Measurements from ENCODE around the gene PRSS56.

The PRSS56 gene

DNA sequence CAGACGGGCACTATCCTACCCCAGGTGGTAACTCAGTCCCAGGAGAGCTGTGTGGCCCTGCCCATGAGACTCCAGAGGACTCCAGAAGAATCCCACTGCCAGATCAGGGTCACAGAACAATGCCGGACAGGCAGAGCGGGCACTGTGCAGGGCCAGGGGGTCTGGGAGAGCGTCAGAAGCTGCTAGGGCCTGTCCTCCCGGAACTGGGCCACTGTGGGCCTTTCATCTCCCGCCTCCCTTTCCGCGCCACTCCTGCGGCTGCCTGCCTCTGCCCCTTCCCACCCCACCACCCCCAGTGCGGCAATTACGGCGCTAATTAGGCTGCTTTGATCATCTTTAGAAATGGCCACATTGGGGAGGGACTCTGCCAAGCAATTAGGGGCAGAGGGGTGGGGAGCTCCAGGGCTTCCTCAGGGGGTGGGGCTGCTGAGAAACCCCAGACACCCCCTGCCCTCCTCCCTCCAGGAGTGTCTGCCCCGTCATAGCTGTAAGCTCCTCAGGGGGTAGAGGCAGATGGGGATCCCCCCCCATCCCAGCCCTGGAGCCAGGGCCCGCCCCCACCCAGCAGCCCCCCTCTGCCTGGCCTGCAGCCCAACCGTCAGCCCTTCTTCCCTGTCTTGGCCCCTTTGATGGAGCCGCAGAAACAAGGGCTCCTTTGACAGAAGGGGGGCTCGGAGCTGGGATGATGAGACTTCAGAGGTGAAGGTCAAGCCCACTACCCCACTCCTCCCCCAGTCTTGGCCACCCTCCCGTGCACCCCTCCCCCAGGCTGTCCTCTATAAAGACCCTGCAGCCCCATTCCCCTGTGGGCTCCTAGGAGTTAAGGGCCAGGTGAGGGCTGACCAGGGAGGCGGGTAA is at the start of gene PRSS56:
Gene PRSS56 (plus strand): TSS at position 808 of the 858 bp plus-strand sequence. CDS start 211 bp downstream, outside the sequence.
- no peak for DNase-seq

DNA sequence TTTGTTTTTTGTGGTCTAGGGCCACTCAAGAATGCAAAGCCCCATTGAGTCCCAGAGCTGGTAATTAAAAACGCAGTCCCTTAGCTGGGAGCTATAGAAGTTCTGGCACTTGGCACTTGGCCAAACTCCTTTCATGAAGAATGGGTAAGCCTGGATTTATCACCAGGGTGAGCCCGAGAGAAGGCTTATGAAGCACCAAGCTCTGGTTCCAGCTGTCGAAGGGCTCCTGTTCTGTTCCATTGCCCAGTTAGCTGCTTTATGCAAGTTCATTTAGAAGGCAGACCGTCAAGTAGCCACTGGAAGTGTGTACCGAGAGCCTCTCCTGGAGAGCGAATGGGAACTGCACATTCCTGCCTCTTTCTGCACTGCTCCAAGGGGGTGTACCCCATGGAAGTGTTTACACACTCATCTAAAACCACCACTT is 46.7 kb upstream of the PRSS56 start:
- no peak for DNase-seq

DNA sequence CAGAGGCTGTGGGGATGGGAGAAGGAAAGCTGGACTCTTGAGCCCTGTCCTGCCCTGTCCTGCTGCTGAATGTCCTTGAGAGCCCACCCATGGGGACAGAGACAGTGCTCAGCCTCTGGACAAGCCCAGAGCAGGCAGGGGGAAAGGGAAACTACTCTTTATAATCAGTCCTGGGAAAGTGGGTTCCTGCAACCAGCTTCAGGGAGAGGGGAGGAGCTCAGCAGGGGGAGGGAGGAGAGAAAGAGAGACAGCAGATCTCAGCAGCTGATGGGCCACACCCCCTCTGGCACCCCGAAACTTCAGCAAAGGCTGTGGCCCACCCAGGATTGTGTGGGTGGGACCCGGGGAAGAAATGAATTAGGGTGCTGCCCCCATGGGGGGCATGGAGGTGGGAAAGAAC is 44.1 kb upstream of the PRSS56 start:
- DNase-seq, result no peak

DNA sequence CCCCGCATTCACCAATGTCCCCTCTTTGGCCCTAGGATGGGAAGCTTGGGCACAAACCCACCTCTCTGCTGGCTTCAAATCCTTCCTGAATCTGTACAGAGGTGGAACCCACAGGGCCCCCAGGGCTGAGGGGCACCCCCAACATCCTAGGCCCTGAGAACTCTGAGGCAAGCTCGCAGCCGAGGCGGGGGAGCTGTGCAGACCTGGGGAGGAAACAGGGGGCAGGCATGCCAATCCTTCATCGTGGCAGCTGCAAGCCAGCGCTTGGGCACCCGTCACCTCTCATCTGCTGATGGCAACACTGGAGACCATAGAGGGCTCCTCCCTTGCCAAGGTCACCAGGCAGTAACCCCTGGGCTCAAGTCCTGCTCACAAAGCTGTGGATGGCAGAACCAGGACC is 43.4 kb upstream of the PRSS56 start:
- DNase-seq, result no peak

DNA sequence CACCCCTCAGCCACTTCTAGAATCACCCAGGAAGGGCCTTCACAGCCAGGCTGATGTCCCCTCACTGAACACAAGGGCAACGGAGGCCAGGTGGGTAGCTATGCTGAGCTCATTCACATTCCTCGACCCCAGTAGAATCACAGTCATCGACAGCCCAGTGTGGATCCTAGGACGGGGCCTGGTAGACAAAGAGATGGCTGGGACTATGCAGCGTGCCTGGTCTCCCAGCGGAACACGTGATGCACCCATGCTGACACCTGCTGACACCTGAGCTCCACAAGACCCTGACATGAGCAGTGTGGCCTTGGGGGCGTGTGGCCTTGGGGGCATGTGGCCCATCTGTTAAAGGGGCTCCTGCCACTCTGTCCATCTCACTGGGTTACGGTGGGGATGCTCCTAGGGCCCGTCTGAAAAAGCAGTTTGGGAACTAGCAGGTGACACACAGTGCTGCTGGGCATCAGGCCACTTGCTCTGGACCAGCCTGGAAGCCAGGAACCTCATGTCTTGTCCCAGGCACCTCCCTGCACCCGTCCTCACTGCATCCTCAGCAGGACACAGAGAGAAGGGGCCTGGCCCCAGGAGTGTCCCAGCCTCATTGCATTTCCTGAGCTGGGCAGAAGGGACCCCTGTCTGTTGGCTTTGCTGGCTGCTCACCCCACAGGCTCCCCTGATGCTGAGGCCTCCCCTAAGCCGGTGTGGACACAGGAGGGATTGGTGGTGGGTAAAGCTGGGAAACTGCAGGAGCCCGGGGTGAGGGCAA is 42.3 kb upstream of the PRSS56 start:
- no peak for DNase-seq

DNA sequence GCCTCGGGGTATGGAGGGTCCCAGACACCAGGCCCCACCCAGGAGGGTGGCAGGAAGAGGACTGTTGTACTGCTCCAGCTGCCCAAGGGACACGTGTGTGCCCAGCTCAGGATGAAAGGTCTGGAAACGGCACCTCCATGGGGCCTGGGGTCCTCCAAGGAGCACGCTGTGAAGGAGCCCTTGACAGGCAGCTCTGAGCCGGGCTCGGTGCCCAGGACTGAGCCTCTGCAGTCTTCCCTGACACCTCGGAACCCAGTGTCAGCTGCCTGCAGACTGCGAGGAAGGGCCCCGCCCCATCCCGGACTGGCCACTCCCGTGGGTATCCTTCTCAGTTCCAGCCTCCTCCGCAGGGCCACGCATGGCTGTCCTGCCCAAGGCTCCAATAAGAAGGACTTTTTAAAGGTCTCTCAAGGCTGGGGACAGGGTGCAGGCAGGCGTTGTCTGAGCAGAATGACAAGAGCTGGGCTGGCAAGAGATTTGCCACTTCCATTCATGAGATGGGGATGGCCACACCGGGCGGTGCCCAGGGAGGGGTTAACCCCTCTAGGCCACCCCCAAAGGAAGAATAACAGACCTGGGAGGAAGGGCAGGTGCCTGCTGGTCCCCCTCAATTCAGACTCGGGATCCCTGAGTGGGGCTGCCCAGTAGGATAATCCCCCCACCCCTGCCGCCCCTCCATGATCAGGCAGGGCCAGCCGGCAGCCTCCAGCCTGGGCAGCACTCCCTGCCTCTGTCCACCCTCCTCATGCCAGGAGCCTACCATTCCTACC is 41.4 kb upstream of the PRSS56 start:
- DNase-seq, result no peak

DNA sequence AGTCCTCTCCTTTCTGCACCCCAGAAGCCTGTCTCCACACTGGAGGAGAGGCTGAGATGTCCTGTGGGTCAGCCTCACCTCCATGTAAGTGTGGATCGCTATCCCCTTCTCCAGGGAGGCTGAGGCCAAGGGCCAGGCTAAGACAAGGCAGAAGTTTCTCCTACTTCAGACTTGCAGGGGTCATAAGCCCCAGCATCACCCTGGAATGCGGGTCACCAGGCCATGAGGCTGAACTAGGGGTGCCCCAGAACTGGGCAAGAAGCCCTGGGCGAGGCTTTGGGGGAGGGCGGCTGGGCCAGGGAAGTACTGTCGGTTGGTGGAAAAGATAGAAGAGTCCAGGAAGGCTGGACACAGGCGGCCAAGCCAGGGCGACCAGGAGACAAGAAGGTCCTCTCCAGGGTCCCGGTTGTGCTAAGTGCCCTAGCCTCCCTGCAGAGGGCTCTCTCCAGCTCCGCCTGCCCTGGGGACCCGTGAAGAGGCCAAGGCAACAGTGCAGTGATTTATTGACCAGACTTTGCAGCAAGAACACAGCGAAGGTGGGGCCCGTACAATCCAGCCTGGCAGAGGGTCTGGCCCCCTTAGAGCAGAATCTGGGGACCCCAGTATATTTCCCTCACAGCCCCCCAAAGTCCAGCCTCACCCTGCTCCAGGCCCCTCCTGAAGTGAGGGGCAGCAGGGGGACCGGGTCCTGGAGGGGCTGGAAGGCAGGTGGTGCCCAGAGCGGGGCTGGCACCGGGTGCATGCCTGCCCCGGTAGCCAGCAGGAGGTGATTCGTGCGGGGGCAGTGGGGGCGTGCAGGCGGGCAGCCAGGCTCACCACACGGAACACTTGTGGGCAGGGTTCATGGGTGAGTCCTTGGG is 40.6 kb upstream of the PRSS56 start:
- DNase-seq, result no peak

DNA sequence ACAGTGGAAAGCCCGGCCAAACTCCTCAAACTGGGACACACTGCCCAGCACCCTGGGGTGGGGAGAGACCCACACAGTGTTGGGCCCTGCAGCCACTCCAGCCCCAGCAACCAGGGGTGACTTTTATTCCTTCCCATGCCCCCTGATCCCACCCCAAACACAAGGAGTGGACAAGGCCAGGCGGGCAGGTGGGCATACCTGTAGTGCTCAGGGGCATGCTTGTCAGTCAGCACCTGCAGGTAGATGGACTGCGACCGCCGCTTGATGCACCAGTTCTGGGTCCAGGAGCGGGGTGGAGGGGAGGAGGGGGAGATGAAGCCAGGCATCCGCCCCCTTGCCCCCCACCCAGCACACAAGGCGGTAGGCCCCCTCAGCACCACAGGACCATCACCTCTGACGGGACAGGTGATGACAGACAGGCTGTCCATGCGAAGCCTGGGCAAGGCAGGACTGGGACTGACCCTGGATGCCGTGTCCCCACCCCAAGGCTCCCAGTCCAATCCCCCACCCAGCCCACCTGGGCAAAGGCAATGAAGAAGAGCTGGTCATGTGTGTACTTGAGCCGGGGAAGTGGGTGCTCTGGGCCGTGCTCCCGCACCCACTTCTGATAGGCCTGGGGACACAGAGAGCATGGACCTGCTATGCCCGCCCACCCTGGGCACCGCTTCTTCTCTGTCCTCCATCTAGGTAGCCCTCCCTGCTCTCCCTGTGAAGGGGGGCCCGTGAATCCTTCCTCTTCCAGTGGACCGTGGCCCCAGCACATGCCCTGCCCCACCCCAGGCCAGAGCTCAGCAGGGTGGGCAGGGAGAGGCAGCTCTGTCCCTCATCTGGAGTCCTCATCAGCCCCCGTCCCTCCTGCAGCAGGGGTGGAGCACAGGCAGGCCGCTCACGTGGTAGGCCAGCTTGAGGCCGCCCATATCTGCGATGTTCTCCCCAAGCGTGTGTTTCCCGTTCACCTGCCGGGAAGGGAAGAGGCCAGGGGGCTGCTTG is 39.7 kb upstream of the PRSS56 start:
- DNase-seq, result no peak

DNA sequence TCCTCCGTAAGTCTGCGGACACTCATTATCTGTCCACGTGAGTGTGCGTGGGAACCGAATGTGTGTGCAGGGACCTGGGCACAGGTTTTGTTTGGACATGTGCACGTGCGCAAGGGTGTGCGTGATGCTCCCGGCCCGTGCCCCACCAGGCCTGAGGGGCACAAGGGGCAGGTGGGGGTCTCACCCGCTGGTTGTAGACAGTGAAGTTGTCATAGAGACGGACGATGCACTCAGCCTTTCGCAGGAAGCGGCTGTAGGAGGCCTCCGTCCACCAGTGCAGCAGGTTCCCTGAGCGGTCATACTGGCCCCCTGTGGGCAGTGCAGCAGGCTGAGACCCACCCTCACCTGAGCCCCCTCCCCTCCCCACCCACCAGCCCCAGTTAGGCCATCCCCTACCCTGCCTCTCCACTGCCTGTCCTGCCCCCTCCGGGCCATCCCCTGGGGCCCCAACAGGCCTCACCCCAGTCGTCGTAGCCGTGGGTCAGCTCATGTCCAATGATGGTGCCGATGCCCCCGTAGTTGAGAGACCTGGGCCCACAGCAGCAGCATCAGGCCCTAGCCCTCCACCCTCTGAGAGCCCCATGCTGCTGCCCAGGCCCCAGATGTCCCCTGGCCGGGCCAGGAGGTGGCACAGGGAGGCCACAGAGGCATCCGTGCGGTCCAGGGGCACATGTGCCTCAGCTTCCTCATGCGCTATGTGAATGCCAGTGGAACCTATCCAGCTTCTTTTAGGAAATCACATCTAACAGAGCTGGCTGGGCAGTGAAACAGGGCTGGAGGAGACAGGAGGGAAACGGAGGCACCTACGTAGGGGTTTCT is 38.7 kb upstream of the PRSS56 start:
- DNase-seq, result no peak

DNA sequence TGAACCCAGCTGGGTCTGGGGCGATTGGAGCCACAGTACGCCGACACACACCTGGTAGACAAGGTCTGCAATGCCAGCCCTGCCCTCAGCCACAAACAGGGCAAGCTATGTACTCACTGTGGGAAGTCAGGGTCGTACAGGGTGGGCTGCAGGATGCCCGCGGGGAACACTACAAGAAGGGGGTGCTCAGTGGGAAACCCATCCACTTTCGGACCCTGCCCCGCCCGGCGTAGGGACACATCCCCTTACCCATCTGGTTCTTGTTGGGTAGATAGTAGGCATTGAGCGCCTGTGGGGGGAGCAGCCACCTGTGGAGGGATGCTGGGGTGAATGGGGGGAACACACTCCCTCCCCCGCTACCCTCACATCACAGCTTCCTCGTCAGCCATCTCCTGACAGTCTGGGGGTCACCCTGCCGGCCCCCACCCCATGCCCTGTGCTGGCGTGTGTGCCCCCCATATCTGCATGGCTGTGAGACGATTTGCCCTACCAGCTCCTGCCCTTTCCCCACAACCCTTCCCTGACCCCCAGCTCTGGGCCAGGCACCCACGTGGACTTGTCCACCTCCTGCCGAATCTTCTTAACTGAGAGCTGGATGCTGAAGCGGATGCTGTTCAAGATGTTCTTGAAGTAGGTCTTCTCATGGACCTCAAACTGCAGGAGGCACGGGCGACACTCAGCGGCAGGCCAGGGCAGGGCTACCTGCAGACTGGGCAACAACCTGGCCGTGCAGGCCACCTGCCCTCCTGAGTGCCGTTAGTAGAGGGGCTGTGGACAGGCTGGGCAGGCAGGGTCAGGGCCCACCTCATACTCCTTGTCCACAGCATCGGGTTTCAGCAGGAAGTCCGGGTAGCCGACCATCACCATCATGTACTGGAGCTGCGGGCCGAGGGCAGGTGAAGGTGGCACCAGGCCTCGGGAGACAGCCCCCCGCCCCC is 37.6 kb upstream of the PRSS56 start:
- no peak for DNase-seq

DNA sequence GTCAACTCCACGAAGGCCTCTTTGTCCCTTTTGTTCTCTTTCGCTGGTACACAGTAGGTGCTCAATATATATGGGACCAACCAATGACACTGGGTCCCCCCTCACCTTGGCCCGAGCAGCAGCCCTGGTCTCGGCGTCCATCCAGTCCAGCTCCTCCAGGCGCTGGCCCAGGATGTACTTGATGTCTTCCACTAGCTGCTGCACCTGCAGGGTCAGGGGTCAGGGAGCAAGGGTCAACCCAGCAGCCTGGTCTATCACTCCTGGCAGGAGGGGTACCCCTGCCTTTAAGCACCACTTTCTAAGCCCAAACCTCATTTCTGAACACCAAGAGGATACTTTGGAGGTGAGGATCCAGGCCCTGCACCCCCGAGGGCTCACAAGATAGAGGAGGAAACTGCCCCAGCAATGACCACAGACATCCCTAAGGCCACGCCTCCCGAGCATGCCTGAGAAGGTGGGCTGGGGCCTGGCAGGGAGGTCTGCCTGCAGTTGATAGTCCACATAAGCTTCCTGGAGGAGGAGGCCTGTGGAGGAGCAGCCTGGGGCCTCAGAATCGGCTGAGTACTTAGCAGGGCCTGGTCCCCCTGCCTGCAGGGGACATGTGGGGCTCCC is 36.8 kb upstream of the PRSS56 start:
- DNase-seq, result no peak

DNA sequence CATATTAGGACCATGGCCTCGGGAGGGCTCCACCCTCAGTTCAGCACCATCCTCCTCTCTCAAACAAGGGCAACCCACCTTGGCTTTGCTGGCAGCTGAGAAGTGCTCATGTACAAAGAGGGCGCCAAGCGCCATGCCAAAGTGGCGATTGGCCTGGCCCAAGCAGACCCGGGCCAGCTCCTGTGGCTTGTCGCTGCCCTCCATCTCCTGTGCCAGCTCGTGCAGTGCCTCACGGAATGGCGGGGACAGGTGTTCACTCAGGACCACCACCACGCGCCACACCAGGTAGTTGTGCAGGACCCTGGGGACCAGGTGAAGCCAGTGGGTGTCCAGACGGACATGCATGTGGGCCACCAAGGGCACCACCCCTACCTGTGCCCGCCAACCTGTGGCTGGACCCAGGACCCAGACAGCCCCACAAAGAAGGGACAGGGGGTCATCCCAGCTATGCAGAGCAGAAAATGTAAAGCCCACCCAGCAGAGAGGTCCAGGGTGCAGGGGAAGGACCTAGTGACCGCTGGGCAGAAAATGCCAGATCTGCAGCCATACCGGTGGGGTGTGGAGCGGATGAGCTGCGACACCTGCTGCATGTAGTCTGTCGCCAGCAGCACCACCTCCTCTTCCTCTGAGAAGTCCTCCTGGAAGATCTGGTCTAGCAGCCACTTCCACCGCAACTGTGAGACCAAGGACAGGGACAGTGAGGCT is 36.1 kb upstream of the PRSS56 start:
- no peak for DNase-seq

DNA sequence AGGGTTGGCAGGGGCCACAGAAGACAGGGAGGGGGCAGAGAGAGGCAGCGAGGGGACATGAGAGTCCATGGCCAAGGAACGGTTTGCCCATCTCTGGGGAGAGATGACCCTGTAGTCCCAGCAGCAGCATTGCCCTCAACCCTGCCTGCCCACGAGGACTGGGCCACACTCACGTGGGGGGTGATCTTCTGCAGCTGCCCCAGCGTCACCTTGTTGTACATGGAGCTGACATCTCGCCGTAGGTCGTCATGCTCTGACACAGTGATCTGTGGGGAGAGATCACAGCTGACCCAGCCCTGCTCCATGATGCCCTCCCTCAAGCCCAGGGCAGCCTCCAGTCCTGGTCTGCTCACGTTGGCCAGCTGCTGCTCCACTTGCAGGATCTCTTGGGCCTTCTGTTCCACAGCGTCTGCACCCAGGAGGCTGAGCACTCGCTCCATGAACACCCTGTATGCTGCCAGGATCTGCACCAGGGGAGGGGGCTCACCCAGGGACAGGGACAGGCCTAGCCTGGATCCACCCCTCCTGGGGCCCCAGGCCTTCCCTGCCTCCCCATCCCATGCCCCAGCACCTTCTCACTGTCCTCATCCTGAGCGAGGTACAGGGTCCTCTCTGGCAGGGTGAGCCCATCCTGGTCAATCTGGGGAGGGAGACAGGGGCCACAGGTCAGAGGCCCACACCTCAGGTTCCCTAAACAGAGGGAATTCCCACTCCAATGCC is 35.4 kb upstream of the PRSS56 start:
- no peak for DNase-seq

DNA sequence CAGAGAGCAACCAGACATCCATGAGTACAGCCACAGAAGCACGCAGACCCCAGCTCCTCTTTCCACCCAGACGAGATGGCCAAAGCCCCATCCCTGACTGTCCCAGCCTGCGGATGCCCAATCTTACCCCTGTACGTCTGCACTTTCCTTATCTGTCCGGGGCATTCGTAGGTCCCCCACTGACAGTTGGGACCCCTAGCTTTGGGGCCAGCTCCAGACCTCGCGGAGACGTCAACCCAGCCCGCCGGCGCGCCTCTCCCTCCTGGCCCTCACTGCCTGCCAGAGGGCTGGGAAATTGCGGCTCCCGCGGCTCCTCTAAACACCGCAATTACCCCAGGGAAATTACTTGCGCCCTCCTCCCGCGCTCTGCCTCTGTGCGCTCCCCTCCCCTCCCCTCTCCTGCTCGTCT is 34.8 kb upstream of the PRSS56 start:
- DNase-seq, result no peak

DNA sequence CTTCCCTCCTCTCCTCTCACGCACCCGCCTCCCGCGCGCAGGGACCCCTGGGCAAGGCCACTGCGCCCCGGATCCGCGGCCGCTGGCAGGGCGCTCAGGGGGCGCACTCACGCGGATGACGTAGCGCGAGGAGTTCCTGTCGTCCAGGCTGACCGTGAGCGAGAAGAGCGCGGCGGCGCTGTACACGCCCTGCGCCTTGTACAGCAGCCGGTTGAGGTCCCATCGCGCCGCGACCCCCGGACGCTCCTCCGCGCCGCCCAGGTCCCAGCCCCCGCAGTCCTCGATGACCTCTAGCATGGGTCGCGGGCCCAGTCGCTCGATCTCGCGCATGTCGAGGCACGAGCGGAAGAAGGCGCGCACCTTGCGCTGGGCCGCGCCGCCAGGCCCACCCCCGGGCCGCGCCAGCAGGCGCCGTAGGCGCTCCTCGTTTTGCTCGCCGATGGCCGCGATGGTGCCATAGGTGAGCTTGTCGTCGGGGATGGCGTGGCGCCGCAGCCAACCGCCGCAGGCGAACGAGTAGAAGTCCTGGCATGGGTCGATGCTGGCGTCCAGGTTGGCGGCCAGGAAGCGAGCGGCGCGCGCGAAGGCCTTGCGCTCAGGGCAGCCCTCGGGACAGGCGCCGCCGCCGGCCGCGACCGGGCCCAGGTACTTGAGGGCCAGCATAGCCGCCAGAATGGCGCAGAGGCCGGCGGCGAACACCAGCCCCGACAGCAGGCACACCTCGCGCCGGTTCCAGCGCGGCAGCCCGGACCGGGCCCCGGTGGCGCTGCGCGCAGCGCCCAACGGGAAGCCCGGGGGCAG is 34.2 kb upstream of the PRSS56 start:
- no peak for DNase-seq
